ENCODE results near the gene PLEKHM2.

PLEKHM2 gene

DNA sequence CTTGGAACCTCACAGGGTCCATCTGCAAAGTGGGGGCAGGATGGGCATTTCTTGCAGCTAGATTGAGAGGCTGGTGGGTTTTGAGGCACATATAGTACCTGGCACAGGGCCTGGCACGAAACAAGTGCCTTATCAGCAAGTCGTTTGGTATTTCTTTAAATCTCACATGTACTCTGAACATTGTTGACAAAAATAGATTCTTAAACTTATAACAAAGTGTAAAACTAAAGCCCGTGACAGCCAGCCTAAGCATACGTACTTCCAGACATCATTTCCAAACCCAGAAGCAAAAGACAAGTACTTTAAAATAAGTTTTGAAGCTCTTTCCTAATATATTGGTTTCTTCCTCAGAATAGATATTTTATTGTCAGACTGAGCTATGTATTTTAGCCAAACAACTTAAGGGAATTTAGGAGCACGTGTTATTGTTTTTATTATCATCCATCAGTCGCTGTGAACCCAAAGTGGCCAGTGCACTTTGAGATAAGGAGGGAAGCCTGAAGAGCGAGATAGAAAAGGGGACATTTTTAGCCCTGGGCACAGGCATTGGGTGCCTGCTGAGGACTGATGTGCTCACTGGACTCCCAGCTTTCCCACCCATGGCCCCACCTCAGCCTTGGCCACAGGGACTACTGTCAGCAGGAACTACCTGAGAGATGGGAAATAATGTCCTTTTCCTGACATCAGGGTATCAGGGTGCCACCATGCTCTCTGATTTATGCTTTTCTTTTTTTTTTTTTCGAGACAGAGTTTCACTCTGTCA lies 77.4 kb downstream of the PLEKHM2 start:
- DNase-seq: no peak

DNA sequence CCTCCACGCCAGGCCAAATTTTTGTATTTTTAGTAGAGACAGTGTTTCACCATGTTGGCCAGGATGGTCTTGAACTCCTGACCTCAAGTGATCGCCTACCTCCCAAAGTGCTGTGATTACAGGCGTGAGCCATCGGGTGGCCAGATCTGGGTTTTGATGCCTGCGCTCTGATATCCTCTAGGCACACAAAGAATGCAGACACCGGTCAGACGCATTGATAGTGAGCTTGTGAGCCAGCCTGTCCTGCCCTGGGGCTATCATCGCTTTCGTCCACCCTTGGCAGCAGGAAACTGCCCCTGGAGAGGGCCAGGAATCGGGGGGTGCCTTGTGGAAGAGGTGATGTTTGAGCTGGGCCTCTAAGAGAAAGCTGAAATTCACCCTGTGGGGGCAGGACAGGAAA lies 78.4 kb downstream of the PLEKHM2 start:
- no peak for DNase-seq

GRCh38 chr1:15764269-15764764 lies 80.2 kb downstream of the PLEKHM2 start:
- DNase-seq: no peak

DNA sequence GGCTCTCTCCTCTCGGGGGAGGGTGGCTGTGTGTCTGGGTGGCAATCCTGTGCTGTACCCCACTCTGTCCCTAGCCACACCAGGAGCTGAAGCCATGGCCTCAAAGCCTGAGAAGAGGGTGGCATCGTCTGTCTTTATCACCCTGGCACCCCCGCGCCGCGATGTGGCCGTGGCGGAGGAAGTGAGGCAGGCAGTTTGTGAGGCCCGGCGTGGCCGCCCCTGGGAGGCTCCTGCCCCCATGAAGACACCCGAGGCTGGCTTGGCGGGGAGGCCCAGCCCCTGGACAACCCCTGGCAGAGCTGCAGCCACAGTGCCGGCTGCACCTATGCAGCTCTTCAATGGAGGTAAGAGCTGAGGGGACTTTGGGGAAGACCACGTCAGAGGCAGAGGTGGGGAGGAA lies 80.8 kb downstream of the PLEKHM2 start:
- DNase-seq: no peak

DNA sequence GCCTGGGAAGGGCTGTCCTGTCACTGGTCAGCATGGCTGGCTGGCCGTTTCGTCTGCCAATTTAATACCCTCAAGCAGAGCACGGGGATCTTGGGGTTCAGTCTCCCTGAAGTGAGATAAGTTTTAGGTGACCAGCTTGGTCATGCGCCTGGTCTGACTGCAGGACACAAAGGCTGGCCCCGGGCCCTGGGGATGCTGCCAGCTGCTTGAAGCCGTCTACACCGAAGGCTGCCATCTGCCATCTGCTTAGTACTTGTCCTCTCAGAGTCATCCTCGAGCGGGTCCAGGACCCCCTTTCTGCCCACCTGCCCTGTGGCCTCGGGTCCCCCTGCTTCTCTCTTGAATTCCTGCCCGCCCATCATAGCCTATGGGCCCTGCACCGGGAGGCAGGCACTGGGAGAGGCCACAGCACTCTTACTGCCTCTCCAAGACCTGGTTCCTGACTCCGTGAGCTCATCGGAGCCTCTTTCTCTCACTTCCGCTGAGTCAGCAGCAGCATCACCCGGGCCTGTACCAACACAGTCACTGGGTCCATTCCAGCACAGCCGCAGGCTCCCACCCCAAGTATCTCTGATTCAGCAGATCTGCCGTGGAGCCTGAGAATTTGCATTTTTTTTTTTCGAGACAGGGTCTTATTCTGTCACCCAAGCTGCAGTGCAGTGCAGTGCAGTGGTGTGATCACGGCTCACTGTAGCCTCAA lies 81.5 kb downstream of the PLEKHM2 start:
- no peak for DNase-seq

GRCh38 chr1:15767941-15768340 lies 83.8 kb downstream of the PLEKHM2 start:
- DNase-seq: no peak

- no peak for DNase-seq
Observed at GRCh38 chr1:15768388-15768787, 84.3 kb downstream of the PLEKHM2 start.

GRCh38 chr1:15770313-15770962 lies 86.3 kb downstream of the PLEKHM2 start:
- DNase-seq: no peak

- DNase-seq: no peak
Observed at GRCh38 chr1:15771836-15772515, 87.9 kb downstream of the PLEKHM2 start.

GRCh38 chr1:15775706-15776105 lies 91.6 kb downstream of the PLEKHM2 start:
- no peak for DNase-seq

GRCh38 chr1:15777909-15778707 lies 94.0 kb downstream of the PLEKHM2 start:
- DNase-seq: no peak
